Measurements from ENCODE around the gene FANK1.
"Not testable (repeated sequence)": the region's sequence is repeated elsewhere in the genome, so short reads cannot be mapped to it uniquely, and the experiment has no call there.

FANK1 gene

GRCh38 chr10:125889441-125889840 lies 6.9 kb upstream of the FANK1 start:
- not testable (repeated sequence) for DNase-seq (ENCODE audit: low spot score)

GRCh38 chr10:125892402-125892801 lies 4.0 kb upstream of the FANK1 start:
- not testable (repeated sequence) for DNase-seq (ENCODE audit: low spot score)

DNA sequence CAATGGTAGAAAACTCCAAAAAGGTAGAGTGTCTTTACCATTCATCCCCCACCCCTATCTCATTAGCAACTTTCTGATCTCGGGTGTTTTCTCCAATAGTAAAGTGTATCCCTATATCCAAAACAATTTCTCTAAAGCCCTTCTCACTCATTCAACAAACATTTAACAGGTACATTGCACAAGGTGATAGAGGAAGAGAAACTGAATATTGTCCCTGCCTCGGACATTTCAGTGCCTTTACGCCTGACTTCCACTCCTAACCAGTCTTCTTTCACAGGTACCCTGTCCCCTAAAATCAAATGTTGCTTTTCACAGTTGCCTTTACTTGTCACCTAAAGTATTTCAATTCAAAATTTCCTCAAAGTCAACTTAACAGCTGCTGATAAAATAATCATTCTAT lies 2.2 kb upstream of the FANK1 start:
- DNase-seq (ENCODE audit: low spot score) = not testable (repeated sequence)

DNA sequence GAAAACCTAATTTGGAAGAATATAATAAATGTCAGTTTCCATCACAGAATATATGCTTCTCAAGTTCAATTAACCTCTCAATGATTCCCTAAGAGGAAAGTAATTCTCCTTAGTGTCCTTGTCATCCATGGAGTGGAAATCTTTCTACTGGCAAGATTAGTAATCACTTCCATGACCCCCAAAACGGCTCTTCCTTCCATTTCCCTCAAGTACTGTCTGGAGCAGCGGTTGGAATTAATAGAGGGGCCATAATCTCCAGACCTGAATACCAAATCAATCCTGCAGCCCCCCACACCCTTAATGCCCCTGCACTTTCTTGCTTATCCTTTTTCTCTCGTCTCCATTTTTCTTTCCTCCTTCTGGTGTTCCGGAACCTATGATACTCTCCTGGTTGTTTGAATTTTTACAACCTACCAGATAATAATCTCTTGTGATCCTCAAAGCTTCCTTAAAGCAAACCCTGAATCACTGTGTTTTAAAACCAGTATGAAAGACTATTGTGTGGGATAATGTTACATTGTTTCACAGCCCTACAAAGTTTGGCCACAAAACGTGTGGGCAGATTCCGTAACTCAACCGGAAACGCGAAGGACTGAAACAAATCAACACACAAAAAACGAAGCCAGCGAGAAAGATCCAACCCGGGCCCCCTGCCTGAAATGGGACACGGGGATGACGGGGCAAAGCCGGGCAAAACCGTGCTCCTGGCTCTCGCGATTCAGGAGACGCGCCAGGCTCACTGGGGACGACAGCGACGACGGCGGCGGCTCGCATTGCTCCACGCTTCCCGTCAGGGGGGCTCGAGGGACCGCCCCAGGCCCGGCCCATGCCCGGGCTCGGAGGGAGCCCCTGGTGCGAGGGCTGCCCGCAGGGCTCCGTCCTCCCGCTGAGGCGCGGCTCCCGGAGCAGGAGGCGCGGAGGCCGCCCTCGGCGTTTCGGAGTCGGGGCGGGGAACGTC lies 955 bp upstream of the FANK1 start:
- peak; percentile 58 for DNase-seq (ENCODE audit: low spot score)

DNA sequence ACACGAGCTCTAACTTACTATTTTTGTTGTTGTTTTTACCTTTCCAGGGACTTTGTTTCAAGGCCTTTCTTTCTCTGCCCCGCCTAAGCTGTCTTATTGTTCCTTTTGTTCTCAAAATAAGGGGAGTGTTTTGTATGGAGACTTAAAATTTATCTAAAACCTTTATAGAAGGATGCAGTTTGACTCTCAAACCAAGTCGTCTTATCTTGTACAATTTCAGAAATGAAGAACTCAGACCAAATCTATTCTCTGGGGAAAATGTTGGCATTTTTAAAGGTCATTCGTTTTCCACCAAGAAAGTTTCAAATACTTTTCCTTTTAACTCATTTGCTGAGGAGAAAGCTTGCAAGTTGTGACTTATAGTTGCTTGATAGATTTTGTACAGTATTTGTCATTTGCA lies 953 bp downstream of the FANK1 start:
- DNase-seq (ENCODE audit: low spot score) = not testable (repeated sequence)

GRCh38 chr10:125900963-125901362 lies 4.6 kb downstream of the FANK1 start:
- not testable (repeated sequence) for DNase-seq (ENCODE audit: low spot score)

GRCh38 chr10:125903135-125903640 lies 6.8 kb downstream of the FANK1 start:
- DNase-seq (ENCODE audit: low spot score) = not testable (repeated sequence)

- not testable (repeated sequence) for DNase-seq (ENCODE audit: low spot score)
These were observed 9.0 kb downstream of the FANK1 start for GRCh38 chr10:125905069-125905994.

- DNase-seq (ENCODE audit: low spot score) = not testable (repeated sequence)
These were observed 11.2 kb downstream of the FANK1 start for GRCh38 chr10:125907598-125907997.

DNA sequence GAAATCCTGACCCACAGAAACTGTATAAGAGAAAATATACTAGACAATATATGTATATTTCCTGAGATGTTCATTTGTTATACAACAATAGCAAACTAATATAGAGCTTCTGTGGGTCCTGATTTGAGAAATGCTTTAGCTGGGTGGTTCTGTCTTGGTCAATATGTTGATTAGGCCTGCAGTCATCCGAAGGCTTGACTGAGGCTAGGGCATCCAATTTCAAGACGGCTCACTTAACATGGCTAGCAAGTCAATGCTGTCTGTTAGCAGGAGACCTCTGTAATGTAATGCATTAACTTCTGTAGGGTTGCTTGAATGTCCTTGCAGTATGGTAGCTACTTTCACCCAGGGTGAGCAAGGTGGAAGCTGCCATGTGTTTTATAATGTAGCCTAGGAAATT lies 12.4 kb downstream of the FANK1 start:
- not testable (repeated sequence) for DNase-seq (ENCODE audit: low spot score)

DNA sequence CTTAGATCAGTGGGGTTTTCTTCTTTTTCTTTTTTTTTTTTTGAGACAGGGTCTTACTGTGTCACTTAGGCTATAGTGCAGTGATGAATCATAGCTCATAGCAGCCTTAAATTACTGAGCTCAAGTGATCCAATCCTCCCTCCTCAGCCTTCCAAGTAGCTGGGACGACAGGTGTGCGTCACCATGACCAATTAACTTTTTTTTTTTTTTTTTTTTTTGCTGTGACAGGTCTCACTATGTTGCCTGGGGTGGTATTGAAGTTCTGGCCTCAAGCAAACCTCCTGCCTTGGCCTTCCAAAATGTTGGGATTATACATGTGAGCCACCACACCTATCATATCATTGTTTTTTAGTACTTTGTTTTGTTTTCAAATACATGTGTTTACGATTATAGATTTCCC lies 13.1 kb downstream of the FANK1 start:
- not testable (repeated sequence) for DNase-seq (ENCODE audit: low spot score)

GRCh38 chr10:125911145-125911544 lies 14.8 kb downstream of the FANK1 start:
- no peak for DNase-seq (ENCODE audit: low spot score)

DNA sequence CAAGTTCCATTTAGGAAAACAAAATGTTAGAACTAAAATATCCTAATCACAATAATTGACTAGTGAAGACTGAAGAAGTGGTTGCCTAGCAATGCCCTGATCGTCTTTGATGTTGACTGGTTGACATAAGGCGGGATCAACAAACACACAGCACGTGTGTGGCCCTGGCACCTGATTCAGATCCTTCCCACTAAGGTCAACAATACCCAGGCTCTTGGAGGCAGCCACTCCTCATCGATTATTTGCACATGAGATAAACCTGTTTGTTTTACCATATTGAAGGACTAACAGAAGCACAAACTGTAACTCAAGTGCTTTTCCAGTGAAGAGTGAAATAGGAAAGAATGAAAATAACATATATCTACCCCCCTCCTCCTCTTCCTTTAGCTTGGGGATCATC lies 15.6 kb downstream of the FANK1 start:
- DNase-seq (ENCODE audit: low spot score) = no peak

GRCh38 chr10:125913277-125913676 lies 16.9 kb downstream of the FANK1 start:
- not testable (repeated sequence) for DNase-seq (ENCODE audit: low spot score)

- DNase-seq (ENCODE audit: low spot score) = no peak
These were observed 20.6 kb downstream of the FANK1 start for GRCh38 chr10:125916977-125917376.

DNA sequence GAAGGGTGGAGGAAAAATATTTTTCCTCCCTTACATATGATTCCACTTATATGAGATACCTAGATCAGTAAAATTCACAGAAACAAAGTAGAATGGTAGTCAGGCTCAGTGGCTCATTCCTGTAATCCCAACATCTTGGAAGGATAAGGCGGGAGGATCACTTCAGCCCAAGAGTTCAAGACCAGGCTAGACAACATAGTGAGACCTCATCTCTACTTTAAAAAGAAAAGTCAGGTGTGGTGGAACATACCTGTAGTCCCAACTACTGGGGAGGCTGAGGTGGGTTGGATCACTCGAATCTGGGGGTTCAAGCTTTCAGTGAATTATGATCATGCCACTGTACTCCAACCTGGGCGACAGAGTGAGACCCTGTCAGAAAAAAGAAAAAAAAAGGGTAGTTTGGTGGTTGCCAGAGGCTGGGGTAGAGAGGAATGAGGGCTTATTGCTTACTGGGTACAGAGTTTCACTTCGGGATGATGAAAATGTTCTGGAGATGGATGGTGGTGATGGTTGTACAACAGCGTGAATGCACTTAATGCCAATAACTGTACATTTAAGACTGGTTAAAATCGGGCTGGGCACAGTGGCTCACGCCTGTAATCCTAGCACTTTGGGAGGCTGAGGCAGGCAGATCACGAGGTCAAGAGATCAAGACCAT lies 21.5 kb downstream of the FANK1 start:
- DNase-seq (ENCODE audit: low spot score) = not testable (repeated sequence)

GRCh38 chr10:125921643-125922306 lies 25.4 kb downstream of the FANK1 start:
- DNase-seq (ENCODE audit: low spot score) = not testable (repeated sequence)

DNA sequence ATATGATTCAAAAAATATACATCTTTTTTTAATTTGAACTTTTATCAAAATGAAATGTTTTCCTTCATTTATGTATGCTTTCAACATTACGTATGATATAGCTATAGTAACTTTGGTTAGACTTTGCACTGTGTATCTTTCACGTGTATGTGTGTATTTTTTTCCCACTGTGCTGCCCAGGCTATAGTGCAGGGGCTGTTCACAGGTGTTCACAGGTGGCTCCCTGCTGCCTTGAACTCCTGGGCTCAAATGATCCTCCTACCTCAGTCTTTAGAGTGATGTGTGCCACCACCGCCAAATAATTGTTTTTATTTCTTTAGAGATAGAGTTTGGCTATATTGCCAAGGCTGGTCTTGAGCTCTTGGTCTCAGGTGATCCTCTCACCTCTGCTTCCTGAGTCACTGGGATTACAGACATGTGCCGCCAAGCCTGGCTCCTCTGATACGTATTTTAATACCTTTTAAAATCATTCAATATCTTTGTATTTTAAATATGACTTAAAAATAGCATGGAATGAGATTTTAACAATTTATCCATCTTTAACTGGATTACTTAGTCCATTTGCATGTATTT lies 29.0 kb downstream of the FANK1 start:
- no peak for DNase-seq (ENCODE audit: low spot score)

GRCh38 chr10:125926247-125926646 lies 29.9 kb downstream of the FANK1 start:
- no peak for DNase-seq (ENCODE audit: low spot score)

GRCh38 chr10:125927265-125927664 lies 30.9 kb downstream of the FANK1 start:
- not testable (repeated sequence) for DNase-seq (ENCODE audit: low spot score)

Data from D341Med (cell line).